Measurements from ENCODE around the gene WHAMM. TPM values are rescaled to one million over a fixed set of nuclear protein-coding genes. Genes with fewer than 3 reads are reported as not detected.
A peak's percentile ranks its signal among the peaks of the same experiment; 100 is the strongest.

The WHAMM gene
- total RNA-seq, 1 donor from 2014 or later = 9.6 TPM

- peaks cover 46% of the 10 kb centered on the region for H3K36me3 Mint-ChIP-seq (ENCODE audit: unreplicated experiment)
These were observed 13.6 kb downstream of the WHAMM start for GRCh38 chr15:82823049-82823448.

GRCh38 chr15:82828075-82828474, 18.6 kb downstream of the WHAMM start:
- DNase-seq (ENCODE audit: extremely low spot score, unreplicated experiment) = no peak
- H3K9me3 Mint-ChIP-seq (ENCODE audit: unreplicated experiment) = no peaks in the 10 kb centered on the region
- H3K27ac Mint-ChIP-seq (ENCODE audit: unreplicated experiment) = no peak overlapping the region
- H3K4me3 Mint-ChIP-seq (ENCODE audit: unreplicated experiment) = no peak overlapping the region
- TF ChIP-seq CTCF (IDR thresholded peaks at IDR 0.05) = no peak
- H3K27me3 Mint-ChIP-seq (ENCODE audit: unreplicated experiment) = no peaks in the 10 kb centered on the region
- H3K4me1 Mint-ChIP-seq (ENCODE audit: unreplicated experiment) = peaks cover 22% of the 10 kb centered on the region
- peaks cover 54% of the 10 kb centered on the region for H3K36me3 Mint-ChIP-seq (ENCODE audit: unreplicated experiment)

More at GRCh38 chr15:82823049-82823448, 13.6 kb downstream of the WHAMM start:
- no peak for DNase-seq (ENCODE audit: extremely low spot score, unreplicated experiment)
- no peak for TF ChIP-seq CTCF (IDR thresholded peaks at IDR 0.05)
- no peak overlapping the region for H3K27ac Mint-ChIP-seq (ENCODE audit: unreplicated experiment)
- peaks cover 2% of the 10 kb centered on the region for H3K4me1 Mint-ChIP-seq (ENCODE audit: unreplicated experiment)
- H3K9me3 Mint-ChIP-seq (ENCODE audit: unreplicated experiment) = no peaks in the 10 kb centered on the region
- H3K4me3 Mint-ChIP-seq (ENCODE audit: unreplicated experiment) = no peak overlapping the region
- no peaks in the 10 kb centered on the region for H3K27me3 Mint-ChIP-seq (ENCODE audit: unreplicated experiment)

GRCh38 chr15:82829234-82829633, 19.8 kb downstream of the WHAMM start:
- H3K27me3 Mint-ChIP-seq (ENCODE audit: unreplicated experiment) = no peaks in the 10 kb centered on the region
- H3K36me3 Mint-ChIP-seq (ENCODE audit: unreplicated experiment) = peaks cover 62% of the 10 kb centered on the region
- H3K9me3 Mint-ChIP-seq (ENCODE audit: unreplicated experiment) = no peaks in the 10 kb centered on the region
- no peak overlapping the region for H3K4me3 Mint-ChIP-seq (ENCODE audit: unreplicated experiment)
- DNase-seq (ENCODE audit: extremely low spot score, unreplicated experiment) = no peak
- H3K27ac Mint-ChIP-seq (ENCODE audit: unreplicated experiment) = no peak overlapping the region
- no peak for TF ChIP-seq CTCF (IDR thresholded peaks at IDR 0.05)
- peaks cover 23% of the 10 kb centered on the region for H3K4me1 Mint-ChIP-seq (ENCODE audit: unreplicated experiment)

- TF ChIP-seq CTCF (IDR thresholded peaks at IDR 0.05) = no peak
- peaks cover 70% of the 10 kb centered on the region for H3K36me3 Mint-ChIP-seq (ENCODE audit: unreplicated experiment)
- DNase-seq (ENCODE audit: extremely low spot score, unreplicated experiment) = no peak
- no peak overlapping the region for H3K4me3 Mint-ChIP-seq (ENCODE audit: unreplicated experiment)
- peaks cover 23% of the 10 kb centered on the region for H3K4me1 Mint-ChIP-seq (ENCODE audit: unreplicated experiment)
- no peaks in the 10 kb centered on the region for H3K9me3 Mint-ChIP-seq (ENCODE audit: unreplicated experiment)
- H3K27ac Mint-ChIP-seq (ENCODE audit: unreplicated experiment) = no peak overlapping the region
- no peaks in the 10 kb centered on the region for H3K27me3 Mint-ChIP-seq (ENCODE audit: unreplicated experiment)
These were observed 21.2 kb downstream of the WHAMM start for GRCh38 chr15:82830427-82831173.

- no peak for DNase-seq (ENCODE audit: extremely low spot score, unreplicated experiment)
- peak overlapping the region; percentile 73 for H3K27ac Mint-ChIP-seq (ENCODE audit: unreplicated experiment)
- no peaks in the 10 kb centered on the region for H3K9me3 Mint-ChIP-seq (ENCODE audit: unreplicated experiment)
- peaks cover 72% of the 10 kb centered on the region for H3K36me3 Mint-ChIP-seq (ENCODE audit: unreplicated experiment)
- H3K4me3 Mint-ChIP-seq (ENCODE audit: unreplicated experiment) = no peak overlapping the region
- no peak for TF ChIP-seq CTCF (IDR thresholded peaks at IDR 0.05)
- peaks cover 23% of the 10 kb centered on the region for H3K4me1 Mint-ChIP-seq (ENCODE audit: unreplicated experiment)
- H3K27me3 Mint-ChIP-seq (ENCODE audit: unreplicated experiment) = no peaks in the 10 kb centered on the region
These were observed 22.6 kb downstream of the WHAMM start for GRCh38 chr15:82831894-82832600.

All from osteocyte (in vitro differentiated cells).